Cardiac fibroblast (primary cell): Measurements from ENCODE around the gene TRIAP1.

ENCODE experiments used
- DNase-seq, 2 donors: peaks; one replicate each; pipeline versions ENCODE4 v3.0.0 to v3.0.0-alpha.2; 2010; ENCODE audit warnings: low read depth in 2 of 2
- H3K4me3 ChIP-seq, 2 donors: replicated peaks in 1 of 2; 1 replicate in 1 of 2; 2 replicates in 1 of 2; pipeline ENCODE4 v1.5.1; 2011; ENCODE audit warnings: low read depth in 2 of 2, low read length in 2 of 2, mild to moderate bottlenecking in 2 of 2, moderate library complexity in 1 of 2
- TF ChIP-seq, protein P1 (sequence below): IDR thresholded peaks from one replicate; pipeline ENCODE4 v1.5.1; 2011; ENCODE audit warnings: low read depth, mild to moderate bottlenecking, low read length, inconsistent platforms

The TRIAP1 gene

DNA sequence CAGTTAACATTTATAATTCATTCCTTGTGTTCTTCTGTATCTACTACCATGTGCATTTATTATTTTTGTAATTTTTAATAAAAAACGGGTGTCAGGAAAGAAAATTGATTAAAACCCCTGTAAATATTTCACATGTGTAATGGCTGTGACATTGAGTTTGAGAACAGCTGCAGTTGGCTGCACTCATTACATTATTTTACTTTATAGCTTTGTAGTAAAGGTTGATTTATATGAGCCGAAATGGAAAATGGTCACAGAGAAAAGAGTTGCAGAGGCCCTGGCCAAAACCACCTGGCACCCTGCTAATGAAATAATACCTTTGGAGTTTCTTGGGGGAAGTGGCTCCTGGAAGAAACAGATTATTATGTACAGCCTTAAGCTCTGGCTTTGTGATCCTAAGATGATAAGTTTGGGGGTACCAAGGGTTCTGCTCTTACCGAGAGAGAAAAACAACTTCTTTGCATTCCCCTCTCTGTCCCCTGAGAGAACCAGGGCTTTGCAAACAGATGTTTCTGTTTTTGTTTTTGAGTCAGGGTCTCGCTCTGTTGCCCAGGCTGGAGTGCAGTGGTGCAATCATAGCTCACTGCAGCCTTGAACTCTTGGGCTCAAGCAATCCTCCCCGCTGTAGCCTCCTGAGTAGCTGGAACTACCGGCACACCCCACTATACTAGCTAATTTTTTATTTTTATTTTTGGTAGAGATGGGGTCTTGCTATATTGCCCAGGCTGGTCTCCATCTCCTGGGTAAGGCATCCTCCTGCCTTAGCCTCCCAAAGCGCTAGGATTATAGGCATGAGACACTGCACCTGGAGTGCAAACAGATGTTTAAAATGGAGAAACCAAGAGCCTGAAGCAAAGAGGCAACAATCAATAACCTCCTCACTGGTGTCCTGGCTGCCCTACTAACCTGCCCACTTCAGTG is 40.0 kb upstream of the TRIAP1 start:
- H3K4me3 ChIP-seq = no peak overlapping the region
- no peak for DNase-seq
- TF ChIP-seq, protein P1, sequence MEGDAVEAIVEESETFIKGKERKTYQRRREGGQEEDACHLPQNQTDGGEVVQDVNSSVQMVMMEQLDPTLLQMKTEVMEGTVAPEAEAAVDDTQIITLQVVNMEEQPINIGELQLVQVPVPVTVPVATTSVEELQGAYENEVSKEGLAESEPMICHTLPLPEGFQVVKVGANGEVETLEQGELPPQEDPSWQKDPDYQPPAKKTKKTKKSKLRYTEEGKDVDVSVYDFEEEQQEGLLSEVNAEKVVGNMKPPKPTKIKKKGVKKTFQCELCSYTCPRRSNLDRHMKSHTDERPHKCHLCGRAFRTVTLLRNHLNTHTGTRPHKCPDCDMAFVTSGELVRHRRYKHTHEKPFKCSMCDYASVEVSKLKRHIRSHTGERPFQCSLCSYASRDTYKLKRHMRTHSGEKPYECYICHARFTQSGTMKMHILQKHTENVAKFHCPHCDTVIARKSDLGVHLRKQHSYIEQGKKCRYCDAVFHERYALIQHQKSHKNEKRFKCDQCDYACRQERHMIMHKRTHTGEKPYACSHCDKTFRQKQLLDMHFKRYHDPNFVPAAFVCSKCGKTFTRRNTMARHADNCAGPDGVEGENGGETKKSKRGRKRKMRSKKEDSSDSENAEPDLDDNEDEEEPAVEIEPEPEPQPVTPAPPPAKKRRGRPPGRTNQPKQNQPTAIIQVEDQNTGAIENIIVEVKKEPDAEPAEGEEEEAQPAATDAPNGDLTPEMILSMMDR = no peak

DNA sequence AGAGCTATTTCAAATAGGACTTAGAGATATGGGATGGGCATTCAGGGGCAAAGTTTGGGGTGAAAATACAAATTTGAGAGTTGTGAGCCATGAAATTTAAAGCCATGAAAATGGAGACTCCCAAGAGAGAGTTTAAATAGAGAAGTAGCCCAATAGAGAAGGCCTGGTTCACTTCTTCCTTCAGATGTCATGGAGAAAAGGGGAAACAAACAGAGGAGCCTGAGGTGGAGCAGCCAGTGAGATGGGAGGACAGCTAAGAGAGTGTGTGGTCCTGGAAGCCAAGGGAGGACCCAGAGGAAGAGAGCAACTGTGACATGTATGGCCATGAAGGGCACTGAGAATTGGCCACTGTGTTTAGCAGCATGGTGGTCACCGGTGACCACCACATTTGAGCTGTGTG is 37.4 kb upstream of the TRIAP1 start:
- TF ChIP-seq, protein P1 = no peak
- H3K4me3 ChIP-seq = no peak overlapping the region
- DNase-seq = no peak

DNA sequence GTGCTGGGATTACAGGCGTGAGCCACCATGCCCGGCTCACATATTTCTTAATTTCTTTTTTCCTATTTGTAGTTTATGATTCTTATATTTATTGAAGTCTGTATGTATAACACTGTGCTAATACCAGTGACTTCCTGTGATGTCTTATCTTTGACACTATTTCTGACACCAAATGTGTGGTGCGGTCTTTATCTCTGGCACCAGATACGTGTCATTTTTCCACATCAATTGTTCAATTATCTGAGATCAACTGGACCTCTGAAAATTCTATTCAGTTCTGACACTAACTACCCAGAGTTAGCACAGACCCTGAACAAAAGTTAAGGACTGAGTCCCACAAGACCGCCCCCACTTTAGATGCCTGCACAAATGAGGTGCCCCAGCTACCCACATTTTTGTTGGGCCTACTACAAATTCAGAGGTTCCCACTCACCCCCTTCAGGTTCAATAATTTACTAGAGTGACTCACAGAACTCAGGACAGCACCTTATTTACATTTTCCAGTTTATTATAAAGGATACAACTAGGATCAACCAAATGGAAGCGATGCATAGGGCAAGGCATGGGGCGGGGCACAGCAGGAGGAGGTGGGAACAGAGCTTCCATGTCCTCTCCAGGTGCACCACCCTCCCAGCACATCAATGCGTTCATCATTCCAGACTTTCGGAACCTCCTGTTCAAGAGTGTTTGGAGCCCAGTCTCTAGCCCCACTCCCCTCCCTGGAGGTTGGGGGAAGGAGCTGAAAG is 35.0 kb upstream of the TRIAP1 start:
- TF ChIP-seq, protein P1 = no peak
- DNase-seq = no peak
- H3K4me3 ChIP-seq = no peak overlapping the region

DNA sequence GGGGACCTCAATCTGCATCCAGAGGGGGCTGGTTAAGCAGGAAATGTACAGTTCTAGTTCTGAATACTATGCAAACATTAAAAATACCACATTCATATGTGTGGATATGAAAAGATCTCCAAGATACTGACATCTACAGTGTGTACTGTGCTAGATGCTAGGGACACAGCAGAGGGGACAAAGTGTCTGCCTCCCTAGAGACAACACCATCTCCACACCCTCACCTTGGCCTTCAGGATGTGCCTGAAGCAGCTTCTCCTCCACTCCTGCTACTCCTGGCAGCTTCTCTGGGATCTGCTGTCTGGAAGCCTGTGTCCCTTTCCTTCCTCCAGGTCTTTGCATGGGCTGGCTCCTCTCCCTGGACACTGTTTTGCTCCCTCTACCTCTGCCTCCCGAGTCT is 34.0 kb upstream of the TRIAP1 start:
- H3K4me3 ChIP-seq = no peak overlapping the region
- DNase-seq = no peak
- TF ChIP-seq, protein P1 = no peak

DNA sequence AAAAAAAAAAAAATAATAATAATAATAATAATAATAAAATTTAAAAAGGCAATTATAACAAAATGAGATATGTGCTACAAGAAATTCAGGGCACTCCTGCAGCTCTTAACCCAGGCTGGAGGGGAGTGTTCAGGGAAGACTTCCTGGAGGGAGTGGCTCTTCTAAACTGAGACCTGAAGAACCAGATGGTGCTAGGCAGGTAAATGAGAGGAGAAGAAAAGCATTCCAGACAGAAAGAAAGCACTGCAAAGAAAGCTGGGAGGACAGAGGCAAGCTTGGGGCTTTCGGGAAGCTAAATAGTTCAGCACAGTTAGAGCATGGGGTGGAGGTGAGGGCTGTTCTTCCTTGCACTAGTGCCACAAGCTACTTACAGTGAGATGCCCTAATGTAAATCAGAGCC is 33.3 kb upstream of the TRIAP1 start:
- H3K4me3 ChIP-seq = no peak overlapping the region
- DNase-seq = no peak
- TF ChIP-seq, protein P1 = no peak

DNA sequence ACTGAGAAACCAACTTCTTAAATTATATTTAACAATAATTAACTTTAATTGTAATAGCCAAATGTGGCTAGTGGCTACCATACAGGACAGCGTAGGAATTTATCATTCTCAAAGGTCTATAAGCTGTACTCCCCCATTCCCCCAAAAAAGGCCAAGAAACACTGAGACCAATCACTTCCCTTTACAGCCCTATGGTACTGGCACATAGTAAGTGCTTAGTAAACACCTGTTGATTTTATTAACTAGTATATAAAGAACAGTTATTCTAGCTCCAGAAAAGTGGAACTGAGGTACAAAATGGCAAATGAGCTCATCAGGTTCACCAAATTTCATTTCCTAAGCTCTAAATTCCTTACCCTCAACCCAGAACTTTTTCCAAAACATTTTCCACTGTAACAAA is 29.5 kb upstream of the TRIAP1 start:
- TF ChIP-seq, protein P1 = no peak
- DNase-seq = no peak
- H3K4me3 ChIP-seq = no peak overlapping the region
